Suprapubic skin (tissue), 4 donors: ENCODE data around the gene CABLES2. TPM values are rescaled to one million over a fixed set of nuclear protein-coding genes. Genes with fewer than 3 reads are reported as not detected.

Experiments
- DNase-seq, 2 donors: peaks; one replicate each; pipeline ENCODE4 v3.0.0-alpha.2; 2019; ENCODE audit warnings: low spot score in 2 of 2
- H3K27ac ChIP-seq: fragments of 200-600 bp; sonication (generic); one replicate; pipeline ENCODE4 v1.5.1; 2019
- H3K27me3 ChIP-seq: fragments of 200-600 bp; sonication (generic); one replicate; pipeline ENCODE4 v1.5.1; 2019
- H3K36me3 ChIP-seq: fragments of 200-600 bp; sonication (generic); one replicate; pipeline ENCODE4 v1.5.1; 2019
- H3K4me1 ChIP-seq: fragments of 200-600 bp; sonication (generic); one replicate; pipeline ENCODE4 v1.5.1; 2019
- H3K4me3 ChIP-seq: fragments of 200-600 bp; sonication (generic); one replicate; pipeline ENCODE4 v1.5.1; 2019; ENCODE audit warnings: mild to moderate bottlenecking
- H3K9me3 ChIP-seq: fragments of 200-600 bp; sonication (generic); one replicate; pipeline ENCODE4 v1.5.1; 2019
- EP300 ChIP-seq: sonication (generic); formaldehyde crosslinking; IDR thresholded peaks from one replicate; pipeline ENCODE4 v1.6.1; 2017; ENCODE audit warnings: antibody characterized with exemption
- POLR2A ChIP-seq, 2 donors: fragments of 450-650 bp; IDR thresholded peaks; one replicate each; pipeline ENCODE4 v1.6.1; 2017; ENCODE audit warnings: antibody characterized with exemption in 2 of 2, mild to moderate bottlenecking in 2 of 2, moderate library complexity in 2 of 2
- POLR2AphosphoS5 ChIP-seq, 3 donors: sonication (generic); formaldehyde crosslinking; IDR thresholded peaks; one replicate each; pipeline ENCODE4 v1.6.1; 2017; ENCODE audit warnings: antibody characterized with exemption in 3 of 3
- WGBS: methylation state at CpG from one replicate; pipeline ENCODE4 v1.1.5; 2018; 5-methylcytosine and 5-hydroxymethylcytosine counted together
- total RNA-seq, 4 donors: library from RNA; depleted of rRNA; stranded (reverse); fragments of >200 nt; gene quantifications; one replicate each; pipeline ENCODE4 v1.1.0, GENCODE V29; 2016
- TF ChIP-seq, protein P1 (sequence below), 2 donors: fragments of 200-600 bp in 1 of 2; fragments of 450-650 bp in 1 of 2; sonication (generic) in 1 of 2; IDR thresholded peaks; one replicate each; pipeline ENCODE4 v1.5.1; 2016 to 2019; ENCODE audit warnings: antibody characterized with exemption in 2 of 2, mild to moderate bottlenecking in 1 of 2, moderate library complexity in 1 of 2

Gene CABLES2
- total RNA-seq, 4 donors from 2014 or later = 3.8 to 7.2 (median 4.5) TPM

DNA sequence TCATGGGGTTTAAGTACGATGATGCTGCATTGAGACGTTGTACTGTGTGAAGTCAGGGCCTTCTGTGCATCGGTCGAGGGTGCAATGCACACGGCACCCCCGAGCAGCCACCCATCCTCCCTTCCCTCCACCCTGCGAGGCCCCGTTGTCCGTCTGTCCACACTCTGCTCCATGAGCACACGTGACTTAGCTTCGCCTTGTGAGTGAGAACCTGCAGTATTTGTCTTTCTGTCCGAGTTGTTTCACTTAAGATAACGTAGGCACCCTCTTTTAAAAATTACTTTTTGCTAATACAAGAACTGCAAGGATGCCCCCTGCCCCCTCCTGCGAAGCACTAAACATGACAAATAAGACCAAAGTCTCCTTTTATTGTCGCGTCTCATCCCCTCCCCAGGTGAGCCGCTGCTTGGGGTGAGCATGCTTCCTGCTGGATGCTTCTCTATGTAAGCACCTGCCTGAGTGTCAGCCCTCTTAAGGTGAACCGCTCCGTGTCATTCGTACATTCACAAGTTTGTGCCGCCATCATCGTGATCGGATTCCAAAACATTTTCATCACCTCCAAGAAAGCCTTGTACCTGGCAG is 23.9 kb upstream of the CABLES2 start:
- no peak for DNase-seq
- H3K4me1 ChIP-seq = peaks cover 31% of the 10 kb centered on the region

DNA sequence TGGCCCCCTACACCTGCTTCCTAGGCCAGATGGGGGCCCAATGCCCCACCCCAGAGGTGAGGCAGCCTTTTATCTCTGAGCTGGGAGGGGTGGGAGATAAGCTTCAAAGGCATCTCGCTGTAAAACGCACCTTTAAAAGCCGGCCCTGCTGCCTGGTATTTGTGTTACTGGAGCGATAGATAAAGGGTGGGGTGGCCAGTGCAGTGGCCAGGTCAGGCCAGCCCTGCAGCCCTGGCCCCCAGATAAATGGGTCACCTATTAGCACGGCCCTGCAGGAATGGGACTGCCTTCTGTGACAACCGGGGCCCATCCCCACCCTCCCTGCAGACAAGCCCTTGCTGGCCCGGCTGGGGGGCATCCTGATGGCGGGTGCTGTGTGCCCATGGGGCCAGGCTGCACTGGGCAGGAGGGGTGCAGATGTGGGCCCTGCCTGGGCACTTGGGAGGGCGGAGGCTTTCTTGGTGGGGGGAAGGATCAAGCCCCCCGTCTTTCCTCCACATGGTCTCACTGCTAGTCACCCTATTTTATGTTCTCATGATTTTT is 23.3 kb upstream of the CABLES2 start:
- Histone ChIP-seq H3K36me3 (no peaks in the 10 kb centered on the region), H3K27ac (no peak overlapping the region), H3K9me3 (no peaks in the 10 kb centered on the region), H3K4me1 (peaks cover 31% of the 10 kb centered on the region), H3K27me3 (peaks cover 32% of the 10 kb centered on the region), H3K4me3 (no peak overlapping the region)
- no peak for DNase-seq
- WGBS = 53% methylated on average over 9 of the region's 10 CpGs
- TF ChIP-seq POLR2AphosphoS5 (IDR thresholded peaks at IDR 0.05) (no peak), EP300 (no peak), POLR2A (IDR thresholded peaks at IDR 0.05) (no peak)
- TF ChIP-seq, protein P1, sequence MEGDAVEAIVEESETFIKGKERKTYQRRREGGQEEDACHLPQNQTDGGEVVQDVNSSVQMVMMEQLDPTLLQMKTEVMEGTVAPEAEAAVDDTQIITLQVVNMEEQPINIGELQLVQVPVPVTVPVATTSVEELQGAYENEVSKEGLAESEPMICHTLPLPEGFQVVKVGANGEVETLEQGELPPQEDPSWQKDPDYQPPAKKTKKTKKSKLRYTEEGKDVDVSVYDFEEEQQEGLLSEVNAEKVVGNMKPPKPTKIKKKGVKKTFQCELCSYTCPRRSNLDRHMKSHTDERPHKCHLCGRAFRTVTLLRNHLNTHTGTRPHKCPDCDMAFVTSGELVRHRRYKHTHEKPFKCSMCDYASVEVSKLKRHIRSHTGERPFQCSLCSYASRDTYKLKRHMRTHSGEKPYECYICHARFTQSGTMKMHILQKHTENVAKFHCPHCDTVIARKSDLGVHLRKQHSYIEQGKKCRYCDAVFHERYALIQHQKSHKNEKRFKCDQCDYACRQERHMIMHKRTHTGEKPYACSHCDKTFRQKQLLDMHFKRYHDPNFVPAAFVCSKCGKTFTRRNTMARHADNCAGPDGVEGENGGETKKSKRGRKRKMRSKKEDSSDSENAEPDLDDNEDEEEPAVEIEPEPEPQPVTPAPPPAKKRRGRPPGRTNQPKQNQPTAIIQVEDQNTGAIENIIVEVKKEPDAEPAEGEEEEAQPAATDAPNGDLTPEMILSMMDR (IDR thresholded peaks at IDR 0.05) = no peak

More for the DNA sequence above, 23.9 kb upstream of the CABLES2 start:
- WGBS = 80% methylated on average over 23 of the region's 23 CpGs
- H3K9me3 ChIP-seq = no peaks in the 10 kb centered on the region
- H3K27ac ChIP-seq = no peak overlapping the region
- TF ChIP-seq POLR2AphosphoS5 (IDR thresholded peaks at IDR 0.05) = no peak
- TF ChIP-seq EP300 = no peak
- TF ChIP-seq, protein P1 (IDR thresholded peaks at IDR 0.05) = no peak
- TF ChIP-seq POLR2A (IDR thresholded peaks at IDR 0.05) = no peak
- no peak overlapping the region for H3K4me3 ChIP-seq
- no peaks in the 10 kb centered on the region for H3K36me3 ChIP-seq
- peaks cover 29% of the 10 kb centered on the region for H3K27me3 ChIP-seq

DNA sequence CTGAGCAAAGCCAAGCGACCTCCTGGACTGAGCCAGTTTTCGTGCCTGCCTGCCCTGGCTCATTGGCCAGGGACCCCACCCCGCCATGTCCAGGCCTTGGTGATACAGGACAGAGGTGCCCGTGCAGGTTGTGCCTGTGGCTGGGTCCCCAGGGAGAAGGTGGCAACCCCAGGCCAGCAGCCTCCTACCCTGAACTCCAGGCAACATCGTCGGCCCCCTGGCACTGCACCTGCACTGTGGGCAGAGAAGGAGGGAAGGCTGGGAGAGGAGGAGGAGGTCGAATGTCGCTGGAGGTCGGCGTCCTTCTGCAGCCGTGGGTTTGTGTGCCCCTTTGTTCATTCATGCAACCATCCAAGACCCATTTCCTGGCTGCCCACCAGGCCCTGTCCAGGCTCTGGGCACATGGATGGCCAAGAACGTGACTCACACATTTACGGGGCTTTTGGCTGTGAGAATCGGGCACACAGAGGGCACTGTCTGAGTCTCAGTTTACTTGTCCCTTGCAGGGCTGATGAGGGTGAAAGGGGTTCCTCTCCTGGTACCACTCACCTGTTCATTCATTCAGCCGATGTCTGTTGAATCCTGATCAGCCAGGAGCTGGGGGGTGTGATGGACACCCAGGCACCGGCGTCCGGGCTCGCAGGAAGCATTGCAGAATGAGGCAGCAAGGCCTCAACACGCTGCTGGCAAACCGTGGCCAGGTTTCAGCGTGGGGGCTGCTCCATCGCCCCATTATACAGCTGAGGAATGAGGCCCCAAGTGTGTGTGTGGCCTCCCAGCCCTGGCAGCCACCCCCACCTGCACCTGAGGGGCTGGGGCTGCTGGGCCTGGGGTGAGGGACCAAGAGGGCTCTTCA is 22.6 kb upstream of the CABLES2 start:
- no peak overlapping the region for H3K27ac ChIP-seq
- H3K27me3 ChIP-seq = peaks cover 36% of the 10 kb centered on the region
- WGBS = 74% methylated on average over 8 of the region's 23 CpGs

DNA sequence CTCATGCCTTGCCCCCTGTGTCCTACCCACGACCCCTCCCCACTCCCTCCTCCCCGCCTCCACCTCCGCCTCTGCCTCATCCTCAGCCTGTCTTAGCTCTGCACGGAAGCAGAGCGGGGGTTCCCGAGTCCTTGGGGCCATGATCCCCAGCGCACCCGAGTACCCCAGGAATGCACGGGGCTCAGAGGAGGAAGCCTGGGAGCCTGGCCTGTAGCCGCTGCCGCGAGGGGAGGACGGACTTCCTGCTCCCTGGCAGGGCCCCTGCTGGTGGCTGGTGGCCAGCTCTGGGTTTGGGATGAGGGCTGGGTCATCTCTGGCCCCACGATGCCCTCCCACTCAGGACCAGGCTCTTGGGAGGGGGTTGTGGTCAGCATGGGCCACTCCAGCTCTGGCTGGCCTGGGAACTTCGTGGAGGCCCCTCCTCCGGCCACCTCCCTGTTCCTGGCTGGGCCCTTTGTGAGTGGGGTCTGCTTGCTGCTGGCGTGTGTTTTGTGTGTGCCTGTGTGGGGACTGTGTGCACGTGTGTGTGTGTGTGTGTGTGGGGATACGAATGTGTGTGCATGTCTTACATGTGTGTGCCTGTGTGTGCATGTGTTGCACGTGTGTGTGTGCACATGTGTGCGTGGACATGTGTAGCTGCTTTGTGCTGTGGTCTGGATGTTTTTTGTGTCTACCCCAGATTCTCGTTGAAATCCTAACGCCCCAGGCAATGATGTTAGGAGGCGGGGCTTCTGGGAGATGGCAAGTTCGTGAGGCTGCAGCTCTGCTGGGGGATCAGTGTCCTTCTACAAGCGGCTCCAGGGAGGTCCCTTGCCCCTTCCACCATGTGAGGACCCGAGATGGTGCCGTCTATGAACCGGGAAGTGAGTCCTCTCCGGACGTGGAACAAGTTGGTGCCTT is 21.6 kb upstream of the CABLES2 start:
- 44% methylated on average over 14 of the region's 31 CpGs for WGBS
- H3K4me1 ChIP-seq = peaks cover 29% of the 10 kb centered on the region
- H3K27me3 ChIP-seq = peaks cover 43% of the 10 kb centered on the region
- no peak overlapping the region for H3K4me3 ChIP-seq
- TF ChIP-seq, protein P1 (IDR thresholded peaks at IDR 0.05) = no peak
- no peak for TF ChIP-seq POLR2AphosphoS5 (IDR thresholded peaks at IDR 0.05)
- TF ChIP-seq EP300 = no peak
- TF ChIP-seq POLR2A (IDR thresholded peaks at IDR 0.05) = no peak
- no peaks in the 10 kb centered on the region for H3K36me3 ChIP-seq
- DNase-seq = no peak
- no peak overlapping the region for H3K27ac ChIP-seq
- no peaks in the 10 kb centered on the region for H3K9me3 ChIP-seq

More for the DNA sequence above, 22.6 kb upstream of the CABLES2 start:
- peaks cover 31% of the 10 kb centered on the region for H3K4me1 ChIP-seq
- TF ChIP-seq EP300 (no peak), POLR2A (IDR thresholded peaks at IDR 0.05) (no peak), POLR2AphosphoS5 (IDR thresholded peaks at IDR 0.05) (no peak)
- TF ChIP-seq, protein P1 (IDR thresholded peaks at IDR 0.05) = no peak
- no peaks in the 10 kb centered on the region for H3K36me3 ChIP-seq
- H3K9me3 ChIP-seq = no peaks in the 10 kb centered on the region
- no peak overlapping the region for H3K4me3 ChIP-seq
- no peak for DNase-seq
